ENCODE measurements around the gene PLCB3. TPM values are rescaled to one million over a fixed set of nuclear protein-coding genes. Genes with fewer than 3 reads are reported as not detected.

The PLCB3 gene
- total RNA-seq, 4 donors from 2014 or later, result 10.8 to 17.9 (median 16.3) TPM

- no peak for TF ChIP-seq CTCF (IDR thresholded peaks at IDR 0.05; ENCODE audit: low read depth)
These were observed 3.0 kb downstream of the PLCB3 start for GRCh38 chr11:64254326-64254725.

- TF ChIP-seq CTCF (IDR thresholded peaks at IDR 0.05; ENCODE audit: low read depth), result no peak
These were observed 4.1 kb downstream of the PLCB3 start for GRCh38 chr11:64255135-64256128.

- no peak for TF ChIP-seq CTCF (IDR thresholded peaks at IDR 0.05; ENCODE audit: low read depth)
These were observed 5.0 kb downstream of the PLCB3 start for GRCh38 chr11:64256300-64256699.

- no peak for TF ChIP-seq CTCF (IDR thresholded peaks at IDR 0.05; ENCODE audit: low read depth)
These were observed 7.0 kb downstream of the PLCB3 start for GRCh38 chr11:64258356-64258755.

GRCh38 chr11:64258946-64259532 is 7.7 kb downstream of the PLCB3 start:
- no peak for TF ChIP-seq CTCF (IDR thresholded peaks at IDR 0.05; ENCODE audit: low read depth)

- TF ChIP-seq CTCF (IDR thresholded peaks at IDR 0.05; ENCODE audit: low read depth), result no peak
These were observed 8.3 kb downstream of the PLCB3 start for GRCh38 chr11:64259533-64260067.

GRCh38 chr11:64260147-64260708 is 8.9 kb downstream of the PLCB3 start:
- TF ChIP-seq CTCF (IDR thresholded peaks at IDR 0.05; ENCODE audit: low read depth), result no peak
